NT2/D1 (cell line): ENCODE measurements around the gene METAP1.

Source experiments
- DNase-seq: peaks from one replicate; pipeline ENCODE4 v3.0.0-alpha.2; 2011; ENCODE audit warnings: low read depth, low spot score
- H3K27me3 ChIP-seq: 2 replicates; pipeline ENCODE4 v1.6.0; 2011; ENCODE audit warnings: mild to moderate bottlenecking; ENCODE audit not compliant: insufficient read length, insufficient read depth
- H3K36me3 ChIP-seq: 2 replicates; pipeline ENCODE4 v1.6.1; 2011; ENCODE audit warnings: mild to moderate bottlenecking, low read length, mixed read lengths; ENCODE audit not compliant: insufficient read depth, insufficient read length
- H3K4me1 ChIP-seq: 2 replicates; pipeline ENCODE4 v1.5.1; 2011; ENCODE audit not compliant: insufficient read depth, insufficient read length
- H3K4me3 ChIP-seq: 2 replicates; pipeline ENCODE4 v1.5.1; 2011; ENCODE audit warnings: low read depth; ENCODE audit not compliant: insufficient read length
- H3K9ac ChIP-seq: 2 replicates; pipeline ENCODE4 v1.6.0; 2011; ENCODE audit warnings: low read depth; ENCODE audit not compliant: insufficient read length
- H3K9me3 ChIP-seq: 2 replicates; pipeline ENCODE4 v1.5.1; 2011; ENCODE audit warnings: mild to moderate bottlenecking, low read length; ENCODE audit not compliant: insufficient read depth
- SUZ12 ChIP-seq: IDR thresholded peaks from 2 replicates; pipeline ENCODE4 v1.6.1; 2011; ENCODE audit not compliant: insufficient read length, insufficient read depth; ENCODE audit errors: extremely low read depth
- YY1 ChIP-seq: IDR thresholded peaks from 2 replicates; pipeline ENCODE4 v1.6.1; 2011; ENCODE audit not compliant: insufficient read length, insufficient read depth
- ZNF274 ChIP-seq: IDR thresholded peaks from 2 replicates; pipeline ENCODE4 v1.6.1; 2011; ENCODE audit warnings: mild to moderate bottlenecking, low read depth, low read length

The METAP1 gene

GRCh38 chr4:98995183-98996055, at the start of gene METAP1:
TSS of gene METAP1 (plus strand) at chr4:98995721. CDS start at chr4:98995754, 33 bp downstream.
- H3K9ac ChIP-seq: peak within 1 kb of the TSS; percentile 90
- H3K4me3 ChIP-seq: peak within 1 kb of the TSS; percentile 70
- H3K4me1 ChIP-seq: no peaks in the 10 kb centered on the region
- peak; percentile 84 for DNase-seq
- TF ChIP-seq SUZ12 (no peak), YY1 (peak; percentile 44)
- peaks cover 14% of the 10 kb centered on the region; the same call in 1 of the 2 replicates for H3K9me3 ChIP-seq
- H3K36me3 ChIP-seq: no peaks in the 10 kb centered on the region
- no peaks in the 10 kb centered on the region for H3K27me3 ChIP-seq

- DNase-seq: no peak
- Histone ChIP-seq H3K9me3 (no peaks in the 10 kb centered on the region), H3K4me1 (no peaks in the 10 kb centered on the region), H3K9ac (no peak overlapping the region), H3K27me3 (no peaks in the 10 kb centered on the region), H3K4me3 (no peak overlapping the region), H3K36me3 (no peaks in the 10 kb centered on the region)
- TF ChIP-seq SUZ12: no peak
- no peak for TF ChIP-seq YY1
- no peak for TF ChIP-seq ZNF274
These were observed 49.2 kb upstream of the METAP1 start for GRCh38 chr4:98946359-98946758.

DNA sequence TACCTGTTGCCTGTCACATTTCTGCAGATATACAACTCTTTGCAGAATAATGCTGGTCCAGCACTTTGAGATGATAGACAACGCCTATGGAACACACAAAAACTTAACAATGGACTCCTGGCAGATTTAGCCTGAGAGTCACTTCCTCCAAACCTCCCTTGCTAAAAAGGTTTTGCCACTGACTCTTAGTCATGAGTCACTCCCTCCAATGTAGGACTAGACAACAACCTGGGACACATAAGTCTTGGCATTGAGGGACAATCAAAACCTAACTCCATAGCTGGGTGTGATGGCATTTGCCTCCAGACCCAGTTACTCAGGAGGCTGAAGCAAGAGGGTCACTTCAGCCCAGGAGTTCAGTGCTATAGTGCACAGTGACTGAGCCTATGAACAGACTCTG, 44.6 kb upstream of the METAP1 start:
- H3K27me3 ChIP-seq: no peaks in the 10 kb centered on the region
- H3K4me3 ChIP-seq: no peak overlapping the region
- TF ChIP-seq ZNF274 (no peak), YY1 (no peak), SUZ12 (no peak)
- H3K4me1 ChIP-seq: no peaks in the 10 kb centered on the region
- H3K36me3 ChIP-seq: no peaks in the 10 kb centered on the region
- no peak for DNase-seq
- no peak overlapping the region for H3K9ac ChIP-seq
- no peaks in the 10 kb centered on the region for H3K9me3 ChIP-seq

GRCh38 chr4:98951710-98952109, 43.8 kb upstream of the METAP1 start:
- no peaks in the 10 kb centered on the region for H3K9me3 ChIP-seq
- DNase-seq: no peak
- H3K4me1 ChIP-seq: no peaks in the 10 kb centered on the region
- no peaks in the 10 kb centered on the region for H3K27me3 ChIP-seq
- no peak overlapping the region for H3K9ac ChIP-seq
- TF ChIP-seq ZNF274 (no peak), YY1 (no peak), SUZ12 (no peak)
- no peaks in the 10 kb centered on the region for H3K36me3 ChIP-seq
- H3K4me3 ChIP-seq: no peak overlapping the region

- no peak for DNase-seq
- H3K4me1 ChIP-seq: no peaks in the 10 kb centered on the region
- TF ChIP-seq YY1 (no peak), SUZ12 (no peak), ZNF274 (no peak)
- no peak overlapping the region for H3K4me3 ChIP-seq
- no peaks in the 10 kb centered on the region for H3K9me3 ChIP-seq
- H3K9ac ChIP-seq: no peak overlapping the region
- H3K36me3 ChIP-seq: no peaks in the 10 kb centered on the region
- H3K27me3 ChIP-seq: no peaks in the 10 kb centered on the region
These were observed 40.3 kb upstream of the METAP1 start for GRCh38 chr4:98955229-98955628.

DNA sequence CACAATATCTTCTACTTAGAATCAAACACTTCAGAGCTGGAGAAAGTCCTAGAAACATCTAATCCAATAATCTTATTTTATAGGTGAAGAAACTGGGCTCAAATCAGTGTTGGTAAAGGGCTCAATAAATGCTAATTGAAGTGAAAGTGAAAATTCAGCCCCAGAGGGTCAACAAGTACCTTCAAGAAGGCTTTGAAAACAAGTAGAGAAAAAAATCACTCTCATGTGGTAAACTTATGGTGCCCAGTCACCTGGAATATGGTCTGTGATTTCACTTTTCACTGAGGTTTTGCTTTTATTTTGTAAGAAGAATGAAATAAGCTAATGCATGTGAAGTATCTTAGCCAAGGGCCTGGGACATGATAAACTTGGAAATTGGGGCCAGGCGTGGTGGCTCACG, 37.5 kb upstream of the METAP1 start:
- Histone ChIP-seq H3K9me3 (no peaks in the 10 kb centered on the region), H3K4me3 (no peak overlapping the region), H3K27me3 (no peaks in the 10 kb centered on the region), H3K36me3 (no peaks in the 10 kb centered on the region), H3K9ac (no peak overlapping the region), H3K4me1 (no peaks in the 10 kb centered on the region)
- TF ChIP-seq ZNF274 (no peak), SUZ12 (no peak), YY1 (no peak)
- DNase-seq: no peak

DNA sequence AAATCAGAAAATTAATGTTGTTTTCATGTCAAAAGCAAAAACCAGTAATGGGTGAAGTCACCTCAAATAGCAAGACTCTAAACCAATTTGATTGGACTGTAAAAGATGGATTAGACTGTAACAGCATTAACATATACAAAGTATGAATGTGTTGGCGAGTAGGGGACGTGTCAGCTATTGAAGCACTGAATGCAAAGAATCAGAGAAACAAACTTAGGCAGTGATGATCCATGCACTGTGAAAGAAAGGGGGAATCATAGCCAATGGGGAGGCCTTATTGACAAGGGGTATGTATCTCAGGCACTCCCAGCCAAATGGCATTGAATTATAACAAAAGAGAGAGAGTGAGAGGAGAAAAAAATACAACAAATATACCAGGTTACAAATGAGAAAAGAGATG, 36.1 kb upstream of the METAP1 start:
- no peak for DNase-seq
- H3K4me3 ChIP-seq: no peak overlapping the region
- H3K4me1 ChIP-seq: no peaks in the 10 kb centered on the region
- H3K27me3 ChIP-seq: no peaks in the 10 kb centered on the region
- no peak overlapping the region for H3K9ac ChIP-seq
- TF ChIP-seq ZNF274 (no peak), YY1 (no peak), SUZ12 (no peak)
- no peaks in the 10 kb centered on the region for H3K36me3 ChIP-seq
- no peaks in the 10 kb centered on the region for H3K9me3 ChIP-seq
